ENCODE measurements around the gene ANXA11.
"Not testable (repeated sequence)": the region's sequence is repeated elsewhere in the genome, so short reads cannot be mapped to it uniquely, and the experiment has no call there.

The ANXA11 gene

DNA sequence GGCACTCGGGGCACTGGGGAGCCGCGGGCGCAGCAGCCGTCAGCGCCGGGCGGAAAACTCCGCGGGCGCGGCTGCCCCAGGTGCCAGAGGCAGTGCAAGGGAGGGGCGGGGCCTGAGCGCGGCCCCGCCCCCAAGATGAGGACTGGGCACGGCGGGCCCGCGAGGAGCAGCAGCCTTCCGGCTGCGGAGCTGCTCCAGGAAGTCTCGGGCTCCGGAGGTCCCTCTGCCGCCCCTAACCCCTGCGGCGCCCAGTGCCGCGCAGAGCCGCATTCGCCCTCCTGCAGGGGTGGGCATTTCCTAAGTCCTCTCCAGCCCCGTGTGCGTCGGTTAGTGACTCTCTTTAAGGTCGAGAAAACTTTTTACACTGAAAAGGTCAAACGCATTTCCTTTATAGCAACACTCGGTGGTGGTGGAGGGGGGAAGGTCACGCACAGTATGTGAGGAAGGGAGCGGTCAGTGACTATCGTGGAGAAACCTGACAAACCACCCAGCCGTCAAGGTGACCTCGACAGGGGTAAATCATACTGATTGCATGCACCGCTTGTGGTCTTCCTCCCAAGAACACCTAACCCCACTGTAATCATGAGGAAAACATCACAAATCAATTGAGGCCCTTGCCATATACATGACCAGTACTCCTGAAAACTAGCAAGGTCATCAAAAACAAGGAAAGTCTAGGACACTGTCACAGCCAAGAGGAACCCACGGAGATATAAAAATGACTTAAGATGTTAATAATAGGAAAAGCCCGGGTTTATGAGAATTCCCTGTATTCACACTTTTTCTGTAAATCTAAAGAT is at the start of gene ANXA11:
ANXA11 (minus strand) TSS at position 61 of the 800 bp plus-strand sequence. CDS start 32,676 bp downstream, outside the sequence.
- DNase-seq (ENCODE audit: low read depth), result peak; percentile 59

DNA sequence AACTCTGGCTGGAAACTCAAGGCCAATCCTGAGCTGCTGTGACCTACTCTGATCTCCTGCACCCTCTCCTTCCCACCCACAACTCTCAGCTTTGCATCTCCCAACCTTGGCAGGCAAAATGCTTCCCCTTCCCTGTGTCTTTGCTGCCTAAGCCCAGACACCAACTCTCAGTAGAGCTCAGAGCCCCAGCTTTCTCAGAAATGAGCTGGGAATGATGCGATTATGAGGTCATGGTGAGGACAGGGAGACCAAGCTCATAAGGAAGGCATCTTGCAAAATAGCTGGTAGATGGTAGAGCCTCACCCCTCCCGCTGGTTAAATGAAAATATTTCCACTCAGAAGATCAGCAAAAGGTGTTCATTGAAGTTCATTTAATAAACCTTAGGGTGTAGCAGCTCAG is 49.4 kb upstream of the ANXA11 start:
- not testable (repeated sequence) for DNase-seq (ENCODE audit: low read depth)

DNA sequence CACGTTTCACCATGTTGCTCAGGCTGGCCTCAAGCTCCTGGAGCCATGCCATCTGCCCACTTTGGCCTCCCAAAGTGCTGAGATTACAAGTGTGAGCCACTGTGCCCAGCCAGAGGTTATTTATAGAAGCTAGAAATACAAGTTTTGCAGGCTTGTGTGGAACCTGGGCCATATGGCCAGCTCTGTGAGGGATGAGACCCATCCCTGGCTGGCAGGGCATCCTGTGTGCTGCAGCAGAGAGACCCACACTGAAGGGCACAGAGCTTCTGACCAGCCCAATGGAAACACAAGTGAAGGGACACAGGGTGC is 48.6 kb upstream of the ANXA11 start:
- DNase-seq (ENCODE audit: low read depth), result not testable (repeated sequence)

GRCh38 chr10:80253266-80253962 is 48.1 kb upstream of the ANXA11 start:
- DNase-seq (ENCODE audit: low read depth), result no peak

DNA sequence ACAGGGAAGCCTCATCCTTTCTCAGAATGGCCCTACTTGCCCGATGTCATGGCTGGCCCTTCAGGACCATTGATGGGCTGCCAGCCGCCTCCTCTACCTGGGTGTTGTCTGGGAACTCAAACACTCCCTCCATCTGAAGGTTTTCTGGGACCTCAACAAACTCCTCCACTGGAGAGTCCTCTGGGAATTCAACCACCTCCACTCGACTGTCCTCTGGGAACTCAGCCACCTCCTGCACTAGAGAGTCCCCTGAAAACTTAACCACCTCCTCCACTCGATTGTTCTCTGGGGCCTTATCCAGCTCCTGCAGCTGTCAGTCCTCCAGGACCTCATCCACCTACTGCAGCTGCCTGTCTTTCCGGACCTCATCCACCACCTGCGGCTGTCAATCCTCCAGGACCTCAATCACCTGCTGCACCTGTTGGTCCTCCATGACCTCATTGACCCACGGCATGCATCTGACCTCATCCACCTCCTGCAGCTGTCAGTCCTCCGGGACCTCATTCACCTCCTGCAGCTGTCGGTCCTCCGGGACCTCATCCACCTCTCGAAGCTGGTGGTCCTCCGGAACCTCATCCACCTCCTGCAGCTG is 47.1 kb upstream of the ANXA11 start:
- DNase-seq (ENCODE audit: low read depth), result no peak

DNA sequence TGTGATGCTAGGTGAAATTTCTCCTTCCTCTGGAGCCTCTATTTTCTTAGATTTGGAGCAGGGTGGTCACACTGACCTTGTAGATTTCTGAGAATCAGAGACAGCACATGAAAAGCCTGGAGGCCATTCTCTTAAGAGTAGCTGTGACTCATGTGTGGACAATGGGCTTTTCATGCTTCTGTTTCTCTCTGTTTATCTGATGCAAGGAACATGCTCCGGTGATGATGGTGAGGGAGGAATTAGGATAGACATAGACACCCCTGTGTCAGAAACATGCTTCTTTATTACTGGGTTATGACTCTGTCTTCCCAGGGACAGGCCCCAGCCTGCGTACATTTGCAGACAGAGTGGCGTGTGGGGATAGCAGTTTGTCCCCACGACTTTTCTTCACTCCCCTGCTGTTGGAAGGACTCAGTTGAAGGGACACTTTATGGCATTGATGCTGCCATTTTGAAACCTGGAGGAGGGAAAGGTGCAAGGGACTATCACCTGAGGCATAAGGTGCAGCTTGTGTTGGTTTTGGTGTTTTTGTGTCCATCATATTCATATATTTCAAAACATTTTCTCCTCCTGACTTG is 46.5 kb upstream of the ANXA11 start:
- DNase-seq (ENCODE audit: low read depth), result not testable (repeated sequence)

DNA sequence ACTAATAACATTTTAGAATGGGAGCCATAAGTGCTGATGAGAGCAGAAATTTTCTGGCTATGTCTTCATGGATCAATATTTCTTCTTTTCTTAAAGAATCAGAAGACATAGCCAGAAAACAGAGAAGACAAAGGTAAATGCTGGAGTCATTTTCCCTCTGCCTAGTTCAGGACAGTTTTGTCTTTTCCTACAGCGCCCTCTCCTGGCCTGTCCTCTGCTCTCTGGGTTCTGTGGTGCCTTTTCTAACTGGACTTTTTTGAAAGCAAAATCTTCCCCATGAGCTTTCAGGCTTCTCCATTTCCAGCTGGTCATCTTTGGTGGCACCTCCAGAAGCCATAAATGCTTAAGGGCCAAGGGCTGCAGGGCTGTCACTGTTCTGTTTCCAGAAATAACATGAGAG is 45.1 kb upstream of the ANXA11 start:
- not testable (repeated sequence) for DNase-seq (ENCODE audit: low read depth)

GRCh38 chr10:80249906-80250305 is 44.6 kb upstream of the ANXA11 start:
- DNase-seq (ENCODE audit: low read depth), result not testable (repeated sequence)

- DNase-seq (ENCODE audit: low read depth), result not testable (repeated sequence)
Measured at GRCh38 chr10:80247611-80248010, 42.3 kb upstream of the ANXA11 start.

DNA sequence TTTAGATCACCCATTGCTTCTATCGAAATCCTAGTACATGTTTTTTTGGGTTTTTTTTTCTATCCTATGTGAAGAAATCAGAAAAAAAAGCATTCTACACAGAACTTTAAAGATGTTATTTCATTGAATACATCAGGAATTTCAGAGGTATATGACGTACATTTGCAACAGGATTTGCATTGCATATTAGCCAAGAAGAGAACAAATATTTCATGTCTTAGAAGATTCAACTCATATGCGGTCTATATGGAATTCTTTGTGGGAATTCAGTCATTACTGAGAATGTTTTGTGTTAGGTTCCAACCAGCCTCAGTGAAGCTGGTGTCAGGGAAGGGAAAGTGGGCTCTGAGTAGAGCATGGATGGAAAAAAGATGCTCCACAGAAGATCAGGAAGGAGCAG is 39.0 kb upstream of the ANXA11 start:
- DNase-seq (ENCODE audit: low read depth), result not testable (repeated sequence)

DNA sequence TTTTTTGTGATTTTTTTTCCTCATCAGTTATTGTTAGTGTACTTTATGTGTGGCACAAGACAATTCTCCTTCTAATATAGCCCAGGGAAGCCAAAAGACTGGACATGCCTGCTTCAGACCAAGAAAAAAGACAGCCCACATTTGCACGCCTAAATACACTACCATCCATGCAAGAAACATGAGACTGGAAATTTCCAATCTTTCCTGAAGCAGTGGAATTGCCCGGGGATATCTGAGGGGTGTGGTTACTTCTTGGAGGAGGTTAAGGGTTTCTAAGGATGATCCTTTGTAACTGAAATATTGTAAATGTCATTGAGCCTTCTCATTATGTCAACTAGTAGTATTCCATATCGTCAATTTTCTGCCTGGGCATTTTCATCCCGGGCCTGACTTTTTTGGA is 37.0 kb upstream of the ANXA11 start:
- DNase-seq (ENCODE audit: low read depth), result not testable (repeated sequence)

DNA sequence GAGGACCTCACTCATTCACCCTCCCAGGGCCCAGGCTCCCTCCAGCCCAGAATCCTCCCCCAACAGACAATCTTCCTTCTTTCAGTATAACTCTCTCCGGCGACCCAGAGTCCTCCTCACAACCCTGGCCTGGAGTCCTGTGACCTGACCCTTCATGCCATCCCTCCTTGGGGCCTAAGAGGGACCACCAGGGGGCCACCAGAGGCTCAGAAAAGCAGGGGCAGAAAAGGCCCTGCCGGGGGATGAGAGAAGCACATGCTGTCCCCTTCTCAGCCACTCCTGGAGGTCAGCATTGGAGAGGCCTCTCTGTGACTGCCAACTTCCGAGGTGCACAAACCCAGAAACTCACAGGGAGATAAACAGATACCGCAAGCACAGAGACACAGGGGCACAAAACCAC is 31.1 kb upstream of the ANXA11 start:
- DNase-seq (ENCODE audit: low read depth), result not testable (repeated sequence)

DNA sequence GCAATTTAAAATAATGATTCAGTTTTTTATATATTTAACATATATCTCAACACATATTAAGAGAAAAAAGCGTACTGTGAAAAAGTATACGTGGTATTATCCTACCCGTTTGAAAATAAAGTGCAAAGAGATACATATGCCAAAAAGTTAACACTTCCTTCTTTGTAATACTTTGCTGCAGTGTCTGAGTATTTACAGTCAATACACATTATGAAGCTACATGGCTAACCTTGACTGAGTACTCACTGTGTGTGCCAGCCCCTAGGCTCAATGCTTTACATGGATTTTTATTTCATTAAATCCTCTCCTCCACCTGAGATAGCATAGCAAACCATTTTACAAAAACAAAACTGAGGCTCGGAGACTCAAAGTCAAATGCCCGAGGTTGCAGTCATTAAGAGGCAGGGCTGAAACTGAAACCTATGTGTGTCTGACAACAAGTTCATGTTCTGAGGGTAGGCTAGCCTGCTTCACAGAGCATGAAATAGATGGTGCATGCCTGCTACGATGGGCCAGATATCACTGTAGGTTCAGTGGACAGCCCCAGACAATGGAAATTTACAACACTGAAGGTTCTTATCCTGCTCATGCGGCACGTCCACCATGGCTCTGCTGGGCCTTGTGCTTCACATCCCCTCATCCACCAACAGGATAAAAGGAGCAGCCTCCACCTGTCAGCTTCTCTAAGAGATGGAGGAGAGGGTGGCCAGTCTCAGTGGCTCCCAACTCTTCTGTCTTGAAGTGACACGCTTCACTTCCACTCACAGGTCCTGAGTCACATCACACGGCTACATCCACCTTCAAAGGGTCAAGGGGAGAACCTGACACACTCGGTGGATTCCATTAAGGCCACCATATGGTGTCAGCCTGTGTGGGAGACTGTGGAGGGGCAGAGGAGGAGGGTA is 29.2 kb upstream of the ANXA11 start:
- not testable (repeated sequence) for DNase-seq (ENCODE audit: low read depth)

- not testable (repeated sequence) for DNase-seq (ENCODE audit: low read depth)
Measured at GRCh38 chr10:80233871-80234270, 28.5 kb upstream of the ANXA11 start.

DNA sequence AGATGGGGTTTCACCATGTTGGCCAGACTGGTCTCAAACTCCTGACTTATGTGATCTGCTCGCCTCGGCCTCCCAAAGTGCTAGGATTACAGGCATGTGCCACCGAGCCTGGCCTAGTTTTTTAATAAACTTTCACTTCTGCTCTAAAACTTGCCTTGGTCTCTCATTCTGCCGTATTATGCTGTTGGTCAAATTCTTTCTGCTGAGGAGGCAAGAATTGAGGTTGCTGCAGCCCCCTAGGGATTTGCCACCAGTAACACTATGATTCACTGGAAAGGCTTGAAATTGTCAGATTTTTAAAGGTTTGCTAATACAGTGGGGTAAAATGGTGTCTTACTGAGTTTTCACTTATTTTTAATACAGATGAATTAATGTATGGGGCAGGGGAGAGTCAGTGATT is 21.4 kb upstream of the ANXA11 start:
- DNase-seq (ENCODE audit: low read depth), result not testable (repeated sequence)

DNA sequence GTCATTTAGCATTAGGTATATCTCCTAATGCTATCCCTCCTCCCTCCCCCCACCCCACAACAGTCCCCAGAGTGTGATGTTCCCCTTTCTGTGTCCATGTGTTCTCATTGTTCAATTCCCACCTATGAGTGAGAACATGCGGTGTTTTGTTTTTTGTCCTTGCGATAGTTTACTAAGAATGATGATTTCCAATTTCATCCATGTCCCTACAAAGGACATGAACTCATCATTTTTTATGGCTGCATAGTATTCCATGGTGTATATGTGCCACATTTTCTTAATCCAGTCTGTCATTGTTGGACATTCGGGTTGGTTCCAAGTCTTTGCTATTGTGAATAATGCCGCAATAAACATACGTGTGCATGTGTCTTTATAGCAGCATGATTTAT is 17.7 kb upstream of the ANXA11 start:
- not testable (repeated sequence) for DNase-seq (ENCODE audit: low read depth)

GRCh38 chr10:80218878-80219277 is 13.5 kb upstream of the ANXA11 start:
- DNase-seq (ENCODE audit: low read depth), result not testable (repeated sequence)

GRCh38 chr10:80214368-80214982 is 9.1 kb upstream of the ANXA11 start:
- not testable (repeated sequence) for DNase-seq (ENCODE audit: low read depth)

DNA sequence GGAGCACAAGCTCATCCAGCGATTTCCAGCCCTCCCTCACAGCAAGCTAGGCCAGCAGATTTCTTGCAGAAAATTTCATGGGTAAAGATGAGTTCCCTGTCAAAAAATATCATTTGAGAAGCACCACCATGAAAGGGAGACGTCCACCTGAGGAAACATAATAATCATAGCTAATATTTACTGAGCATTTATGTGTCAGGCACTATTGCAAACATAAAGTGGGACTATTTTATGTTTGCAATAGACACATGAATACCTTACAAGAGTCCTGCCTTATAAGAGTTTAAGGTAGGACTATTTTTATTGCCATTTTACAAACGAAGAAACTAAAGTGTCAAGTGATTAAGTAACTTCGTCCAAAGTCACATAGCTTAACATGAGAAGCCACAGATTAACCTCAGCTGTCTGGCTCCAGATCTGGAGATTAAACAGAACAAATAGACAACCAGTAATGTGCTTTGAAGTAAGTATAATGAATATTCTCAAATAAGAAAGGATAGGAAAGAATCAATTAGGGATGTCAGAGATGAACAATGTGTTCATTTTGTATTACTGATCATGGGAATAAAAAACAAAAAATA is 7.3 kb upstream of the ANXA11 start:
- DNase-seq (ENCODE audit: low read depth), result not testable (repeated sequence)

GRCh38 chr10:80211786-80212185 is 6.4 kb upstream of the ANXA11 start:
- no peak for DNase-seq (ENCODE audit: low read depth)

- DNase-seq (ENCODE audit: low read depth), result no peak
Measured at GRCh38 chr10:80210259-80210658, 4.9 kb upstream of the ANXA11 start.
